Measurements from ENCODE around the gene VWA2.

Gene VWA2

DNA sequence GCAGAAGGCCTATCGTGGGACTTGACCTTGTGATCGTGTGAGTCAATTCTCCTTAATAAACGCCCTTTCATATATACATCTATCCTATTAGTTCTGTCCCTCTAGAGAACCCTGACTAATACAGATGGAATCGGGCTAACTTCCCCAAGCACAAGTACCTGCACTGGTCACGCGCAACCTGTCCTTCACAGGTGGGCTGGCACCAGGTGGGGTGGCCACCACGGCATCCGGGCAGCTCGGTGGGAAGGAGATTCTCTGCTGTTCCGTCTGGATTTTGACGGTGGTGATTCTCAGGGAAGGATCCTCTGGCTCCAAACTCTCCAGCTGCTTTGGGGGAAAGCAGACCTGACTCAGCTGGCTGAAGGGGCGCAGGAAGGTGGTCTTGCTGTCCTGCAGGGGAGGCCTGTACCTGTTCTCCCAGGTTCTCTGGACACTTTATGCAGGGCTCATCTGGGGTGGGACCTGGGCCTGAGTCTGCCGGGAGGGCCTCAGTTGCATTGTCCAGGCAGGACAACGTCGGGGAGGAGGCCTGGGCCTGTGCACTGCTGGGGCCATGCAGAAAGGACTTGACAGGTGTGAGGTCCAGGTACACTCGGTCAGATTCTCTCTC is 61.1 kb downstream of the VWA2 start:
- DNase-seq: no peak

DNA sequence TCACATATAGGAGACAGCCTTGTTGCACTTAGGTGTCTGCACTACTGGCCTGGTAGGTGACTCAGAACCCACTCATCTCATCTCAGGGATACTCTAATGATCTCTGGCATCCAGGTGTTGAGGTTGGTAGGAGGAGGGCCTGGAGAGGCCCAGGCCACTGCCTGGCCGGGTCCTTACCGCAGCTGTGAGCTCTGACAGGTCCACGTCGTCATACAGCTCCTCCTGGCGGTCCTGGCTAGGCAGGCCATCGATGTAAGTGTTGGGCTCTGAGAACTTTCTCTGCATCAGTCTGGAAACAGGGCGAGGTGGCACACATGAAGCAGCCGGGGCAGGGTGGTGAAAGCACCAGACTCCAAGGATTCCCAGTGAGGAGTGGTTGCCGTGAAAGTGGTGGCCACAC is 62.1 kb downstream of the VWA2 start:
- no peak for DNase-seq

DNA sequence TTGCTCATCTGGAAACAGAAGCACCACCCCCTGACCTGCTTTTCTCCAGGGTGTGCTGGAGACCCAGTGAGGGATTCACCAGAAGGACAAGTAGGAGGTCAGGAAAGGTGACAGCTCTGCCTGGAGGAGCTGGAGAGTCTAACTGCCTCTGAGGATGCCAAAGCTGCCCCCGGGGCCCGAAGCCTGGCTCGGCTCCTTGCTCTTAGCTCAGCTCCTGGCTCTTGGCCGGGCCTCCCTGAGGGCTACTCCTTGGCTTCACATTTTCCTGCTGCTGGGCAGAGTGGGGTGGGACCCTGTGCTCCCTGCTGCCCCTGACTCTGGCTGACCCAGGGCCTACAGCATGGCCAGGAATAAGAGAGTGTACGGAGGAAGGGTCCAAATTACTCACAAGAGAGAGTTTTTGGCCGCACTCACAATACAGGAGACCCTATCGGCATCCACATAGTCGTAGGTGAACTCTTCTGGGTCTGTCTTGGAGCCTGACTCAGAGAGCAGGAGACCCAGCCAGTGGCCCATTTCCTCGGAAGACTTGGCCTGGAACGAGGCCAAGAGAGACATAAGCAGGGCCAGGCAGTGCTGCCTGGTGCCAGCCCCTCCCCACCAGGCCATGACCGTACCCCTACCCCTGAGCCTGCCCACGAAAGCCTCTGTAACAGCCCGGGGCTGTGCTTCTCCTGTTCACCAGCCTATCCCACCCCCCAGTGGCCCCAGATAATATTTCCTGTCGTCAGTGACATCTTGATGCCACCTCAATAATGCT is 63.1 kb downstream of the VWA2 start:
- DNase-seq: no peak

DNA sequence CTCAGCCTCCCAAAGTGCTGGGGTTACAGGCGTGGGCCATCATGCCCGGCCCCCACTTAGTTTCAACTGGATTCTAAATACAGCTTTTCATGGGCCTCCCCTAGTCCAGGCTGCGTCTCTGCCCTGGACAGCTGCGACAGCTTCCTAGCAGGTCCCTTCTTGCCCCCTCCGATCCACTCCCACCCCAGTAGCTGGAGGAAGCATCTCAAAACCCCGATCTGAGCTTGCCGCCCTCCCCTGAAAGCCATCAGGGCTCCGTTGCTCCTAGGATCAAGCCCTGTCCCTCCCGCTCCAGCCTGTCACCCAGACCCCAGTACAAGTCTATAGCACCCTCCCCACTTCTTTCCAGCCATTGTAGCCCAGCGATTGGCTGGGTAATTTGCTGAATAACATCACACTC is 64.5 kb downstream of the VWA2 start:
- DNase-seq: no peak

DNA sequence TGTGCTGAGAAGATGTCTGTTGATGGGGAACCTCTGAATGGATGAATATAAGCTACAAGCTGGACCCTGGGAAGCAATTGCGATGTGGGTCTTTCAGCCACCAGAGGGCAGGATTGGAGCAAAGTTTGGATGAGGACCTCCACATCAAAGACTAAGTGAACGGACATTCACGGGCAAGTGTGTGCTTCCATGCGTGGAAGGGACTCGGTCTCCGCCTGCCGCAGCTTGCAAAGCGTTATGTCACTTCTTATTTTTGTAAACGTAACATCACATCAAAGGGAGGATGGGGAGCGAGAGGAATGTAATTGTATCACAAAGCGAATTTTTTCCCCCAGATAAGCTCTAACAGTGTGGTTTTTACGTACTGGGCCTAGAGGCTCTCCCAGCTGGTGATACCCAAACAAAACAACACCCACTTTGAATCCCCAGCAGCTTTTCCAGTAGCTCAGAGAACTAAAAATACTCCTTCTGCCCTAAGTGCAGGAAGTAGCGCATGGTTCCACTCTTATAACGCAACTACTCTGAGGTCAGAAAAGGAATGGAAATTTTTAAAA is 65.0 kb downstream of the VWA2 start:
- no peak for DNase-seq

DNA sequence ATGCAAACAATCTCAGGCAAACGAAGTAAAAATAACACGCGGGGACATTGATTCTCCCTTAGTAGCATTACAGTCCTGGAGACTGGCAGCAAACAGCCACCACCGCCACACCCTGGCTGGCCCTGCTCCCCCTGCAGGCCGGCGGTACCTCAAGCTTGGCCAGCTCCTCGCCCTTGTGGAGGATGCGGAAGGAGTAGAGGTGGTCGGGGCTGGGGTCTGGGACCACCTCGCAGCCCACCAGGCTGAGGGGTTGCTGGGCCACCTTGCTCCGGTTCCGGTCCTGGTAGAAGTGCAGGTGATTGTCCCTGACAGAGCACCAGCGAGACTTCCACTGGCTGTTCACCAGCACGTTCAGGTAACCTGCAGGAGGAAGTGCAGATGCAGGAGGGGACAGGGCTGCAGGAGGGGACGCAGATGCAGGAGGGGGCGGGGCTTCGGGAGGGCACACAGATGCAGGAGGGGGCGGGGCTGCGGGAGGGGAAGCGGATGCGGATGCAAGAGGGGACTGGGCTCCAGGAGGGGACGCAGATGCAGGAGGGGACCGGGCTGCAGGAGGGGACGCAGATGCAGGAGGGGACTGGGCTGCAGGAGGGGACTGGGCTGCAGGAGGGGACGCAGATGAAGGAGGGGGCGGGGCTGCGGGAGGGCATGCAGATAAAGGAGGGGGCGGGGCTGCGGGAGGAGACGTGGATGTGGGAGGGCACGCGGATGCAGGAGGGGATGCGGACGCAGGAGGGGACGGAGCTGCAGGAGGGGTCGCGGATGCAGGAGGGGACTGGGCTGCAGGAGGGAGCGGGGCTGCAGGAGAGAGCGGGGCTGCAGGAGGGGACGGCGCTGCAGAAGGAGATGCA is 65.7 kb downstream of the VWA2 start:
- DNase-seq: no peak

DNA sequence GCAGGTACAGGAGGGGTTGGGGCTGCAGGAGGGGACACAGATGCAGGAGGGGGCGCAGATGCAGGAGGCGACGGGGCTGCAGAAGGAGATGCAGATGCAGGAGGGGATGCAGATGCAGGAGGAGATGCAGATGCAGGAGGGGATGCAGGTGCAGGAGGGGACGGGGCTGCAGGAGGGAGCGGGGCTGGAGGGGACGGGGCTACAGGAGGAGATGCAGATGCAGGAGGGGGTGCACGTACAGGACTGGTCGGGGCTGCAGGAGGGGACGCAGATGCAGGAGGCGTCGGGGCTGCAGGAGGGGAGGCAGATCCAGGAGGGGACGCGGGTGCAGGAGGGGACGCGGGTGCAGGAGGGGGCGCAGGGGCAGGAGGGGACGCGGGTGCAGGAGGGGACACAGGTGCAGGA is 66.5 kb downstream of the VWA2 start:
- no peak for DNase-seq

DNA sequence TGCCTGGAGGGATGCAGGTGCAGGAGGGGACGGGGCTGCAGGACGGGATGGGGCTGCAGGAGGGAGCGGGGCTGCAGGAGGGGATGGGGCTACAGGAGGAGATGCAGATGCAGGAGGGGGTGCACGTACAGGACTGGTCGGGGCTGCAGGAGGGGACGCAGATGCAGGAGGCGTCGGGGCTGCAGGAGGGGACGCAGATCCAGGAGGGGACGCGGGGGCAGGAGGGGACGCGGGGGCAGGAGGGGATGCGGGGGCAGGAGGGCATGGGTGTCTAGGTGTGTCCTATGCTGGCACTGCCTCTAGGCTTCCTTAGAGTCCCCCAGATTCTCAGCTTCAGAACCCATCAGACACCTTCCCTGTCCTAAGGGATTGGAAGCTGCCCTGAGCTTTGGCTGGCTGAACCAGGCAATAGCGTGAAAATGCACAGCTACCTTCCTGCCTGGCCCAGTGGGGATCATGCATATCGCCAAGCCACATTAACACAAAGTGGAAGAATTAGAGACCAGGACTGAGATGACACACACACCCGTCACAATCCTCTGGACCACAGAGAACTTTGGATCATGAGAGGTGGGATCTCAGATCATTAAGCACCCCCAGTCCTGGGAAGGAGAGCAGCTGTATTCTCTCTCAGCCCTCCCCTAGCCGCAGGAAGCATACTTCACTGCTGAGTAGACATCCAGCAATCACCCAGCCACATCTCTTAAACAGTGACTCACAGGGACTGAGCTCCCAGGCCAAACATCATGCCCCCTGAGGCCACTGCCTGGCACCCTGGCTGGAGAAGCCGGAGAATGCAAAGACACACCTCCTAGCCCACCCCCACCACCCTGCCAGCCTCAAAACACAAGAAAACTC is 67.3 kb downstream of the VWA2 start:
- DNase-seq: no peak

DNA sequence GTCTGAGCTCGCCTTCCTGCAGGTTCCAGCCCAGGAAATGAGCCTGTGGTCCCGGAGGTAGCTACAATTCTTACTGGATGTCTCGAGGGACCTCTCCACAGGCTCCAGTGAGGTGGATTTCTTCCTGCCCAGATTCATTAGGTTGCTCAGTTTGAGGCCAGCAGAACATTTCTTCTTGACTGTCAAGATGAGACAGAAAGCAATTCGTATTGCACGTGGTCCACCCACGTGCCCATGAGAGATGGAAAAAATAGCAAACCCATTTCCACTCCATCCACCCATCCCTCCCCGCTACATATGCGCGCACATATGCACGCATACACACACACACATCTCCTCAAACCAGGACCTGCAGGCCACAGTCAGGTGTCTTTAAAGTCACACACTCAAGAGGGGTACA is 68.7 kb downstream of the VWA2 start:
- DNase-seq: no peak

DNA sequence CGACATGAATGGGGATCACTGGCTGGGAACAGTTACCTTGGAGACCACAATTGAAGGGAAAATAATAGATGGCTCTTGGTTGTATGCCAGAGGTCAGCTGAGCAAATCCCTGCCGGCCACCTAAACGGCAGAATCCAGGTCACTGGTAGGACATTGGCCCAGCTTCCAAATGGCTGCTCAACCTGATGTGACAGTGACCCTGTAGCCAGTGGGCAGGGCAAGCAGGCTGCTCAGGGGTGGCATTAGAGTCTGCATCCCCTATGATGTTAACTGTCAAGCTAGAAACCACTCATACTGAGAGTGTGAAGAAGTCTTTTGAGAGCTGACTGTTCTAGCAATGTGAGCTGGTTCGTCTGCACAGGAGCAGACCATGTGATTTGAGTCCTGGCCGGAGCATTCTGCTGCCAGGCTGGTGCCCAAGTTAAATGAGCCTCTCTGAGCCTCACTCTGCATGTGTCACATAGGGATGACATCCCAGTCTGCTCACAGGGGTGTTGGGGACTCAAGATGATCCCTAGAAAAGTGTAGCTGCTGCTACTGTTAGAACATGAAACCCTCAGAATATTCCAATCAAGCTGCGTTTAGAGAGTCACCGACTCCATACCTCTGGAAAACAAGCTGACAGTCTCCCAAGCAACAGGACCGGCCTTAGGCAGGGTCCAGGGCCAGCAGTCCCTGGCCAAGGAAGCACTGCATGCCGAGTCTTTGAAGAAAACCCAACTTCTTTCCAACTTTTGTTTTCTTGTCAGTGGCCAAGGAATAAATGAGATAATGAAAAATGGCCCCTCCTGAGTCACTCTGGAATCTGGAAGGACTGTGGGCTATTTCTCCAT is 69.7 kb downstream of the VWA2 start:
- DNase-seq: no peak

DNA sequence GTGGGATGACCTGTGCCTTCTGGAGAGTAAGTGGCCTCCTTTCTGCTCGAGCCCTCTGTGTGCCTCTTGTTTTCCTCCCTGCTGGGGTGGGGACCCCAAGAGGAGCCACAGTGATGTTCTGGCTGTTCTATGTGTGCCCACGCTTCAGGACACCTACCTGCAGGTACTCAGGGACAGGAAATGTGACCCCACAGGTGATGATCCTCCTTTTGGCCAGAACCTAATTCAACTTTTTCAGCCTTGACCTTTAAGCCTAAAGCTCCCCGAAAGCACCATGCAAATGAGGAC is 70.3 kb downstream of the VWA2 start:
- no peak for DNase-seq

DNA sequence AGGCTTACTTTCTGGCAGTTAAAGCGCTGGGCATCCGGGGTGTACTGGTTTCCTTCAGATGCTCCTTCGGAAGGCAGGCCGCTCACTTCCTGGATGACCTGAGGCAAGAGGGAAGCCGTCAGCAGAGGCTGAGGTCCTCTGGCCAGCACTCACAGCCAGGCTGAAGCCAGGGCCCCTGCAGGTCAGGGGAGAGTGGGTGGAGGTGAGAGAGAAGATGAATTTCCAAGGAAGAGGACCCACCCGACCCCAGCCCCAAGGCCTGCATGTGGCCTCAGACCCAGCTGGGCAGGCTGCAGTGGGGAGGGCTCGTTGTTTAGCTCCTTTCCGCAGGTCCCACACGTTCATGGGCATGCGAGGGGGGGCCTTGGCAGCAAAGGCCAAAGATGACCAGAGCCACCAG is 71.3 kb downstream of the VWA2 start:
- DNase-seq: no peak

DNA sequence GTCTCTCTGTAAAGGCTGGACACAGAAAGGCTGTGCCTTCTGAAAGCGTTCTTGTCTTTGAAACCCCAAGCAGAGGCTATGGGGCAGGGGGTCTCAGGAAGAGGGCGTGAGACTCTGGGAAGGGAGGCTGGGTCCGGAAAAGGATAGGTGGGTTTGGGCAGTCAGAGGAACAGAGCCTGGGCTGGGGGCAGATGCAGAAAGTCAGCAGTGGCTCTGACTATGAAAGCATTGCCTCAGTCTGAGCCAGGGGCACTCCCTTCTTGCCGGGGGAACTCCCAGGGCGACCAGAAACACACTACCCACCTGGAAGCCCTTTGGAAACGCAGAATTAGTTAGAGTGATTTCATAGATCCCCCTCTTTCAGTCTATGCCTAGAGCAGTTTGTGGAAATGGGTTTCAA is 72.0 kb downstream of the VWA2 start:
- DNase-seq: no peak

DNA sequence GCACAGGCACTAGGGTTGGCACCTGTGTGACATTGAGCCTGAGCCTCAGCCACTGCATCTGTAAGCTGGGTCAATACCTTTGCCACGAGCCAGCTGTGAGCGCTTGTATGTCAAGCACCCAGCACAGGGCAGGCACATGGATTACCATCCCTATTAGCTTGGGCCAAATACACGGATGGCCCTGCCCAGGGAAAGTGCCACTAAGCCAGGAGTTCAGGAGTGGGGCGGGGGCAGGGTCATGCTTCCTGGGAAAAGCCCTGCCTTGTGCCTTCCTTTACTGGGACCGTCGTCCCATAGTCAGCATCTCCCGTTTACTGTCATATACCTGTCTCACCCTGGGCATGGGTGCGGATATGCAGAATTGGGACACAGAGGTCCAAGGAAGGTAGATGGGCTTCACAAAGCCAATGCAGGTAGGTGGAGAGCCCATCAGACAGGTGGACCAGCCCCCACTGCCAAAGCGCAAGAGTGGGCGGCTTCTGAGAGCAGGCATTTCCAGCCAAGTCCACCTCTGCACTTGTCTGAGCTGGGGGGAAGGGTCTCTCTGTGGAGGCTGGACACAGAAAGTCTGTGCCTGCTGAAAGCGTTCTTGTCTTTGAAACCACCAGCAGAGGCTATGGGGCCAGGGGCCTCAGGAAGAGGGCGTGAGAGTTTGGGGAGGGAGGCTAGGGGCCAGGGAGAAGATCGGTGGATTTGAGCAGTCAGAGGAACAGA is 72.6 kb downstream of the VWA2 start:
- no peak for DNase-seq

DNA sequence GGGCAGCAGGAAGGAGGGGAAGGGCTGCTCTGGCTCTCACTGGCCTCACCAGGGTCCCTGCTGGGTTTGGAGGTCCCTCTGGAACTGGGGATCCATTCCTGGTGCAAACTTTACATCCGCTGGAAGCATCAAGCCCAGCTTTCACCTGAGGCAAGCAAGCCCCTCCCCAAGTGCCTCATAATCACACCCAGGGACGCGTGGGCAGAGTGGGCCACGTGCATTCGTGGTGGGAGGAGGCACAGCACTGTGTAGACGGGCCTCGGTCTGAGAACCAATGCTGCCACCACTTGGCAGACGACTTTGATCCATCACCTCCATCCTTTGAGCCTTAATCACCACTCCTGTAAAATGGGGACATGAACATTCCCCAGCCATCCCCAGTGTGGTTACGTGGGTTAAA is 74.1 kb downstream of the VWA2 start:
- DNase-seq: no peak

DNA sequence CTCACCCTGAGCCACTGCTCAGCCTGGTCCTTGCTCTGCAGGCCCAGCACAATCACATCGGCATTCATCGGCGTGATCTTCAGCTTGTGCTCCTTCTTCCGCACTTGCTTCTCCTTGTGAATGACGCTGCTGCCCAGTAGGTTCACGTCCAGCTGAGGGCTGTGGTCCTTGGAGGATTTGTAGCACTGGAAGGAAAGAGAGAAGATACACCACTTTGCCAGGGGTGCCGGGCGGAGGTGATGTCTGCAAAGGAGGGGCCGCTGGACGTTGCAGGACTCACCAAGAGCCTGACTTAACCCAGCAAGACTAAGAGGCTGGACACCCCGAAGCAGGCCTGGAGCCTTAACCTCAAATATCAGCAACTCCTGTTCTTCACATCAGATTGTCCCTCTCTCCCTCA is 74.8 kb downstream of the VWA2 start:
- DNase-seq: no peak

DNA sequence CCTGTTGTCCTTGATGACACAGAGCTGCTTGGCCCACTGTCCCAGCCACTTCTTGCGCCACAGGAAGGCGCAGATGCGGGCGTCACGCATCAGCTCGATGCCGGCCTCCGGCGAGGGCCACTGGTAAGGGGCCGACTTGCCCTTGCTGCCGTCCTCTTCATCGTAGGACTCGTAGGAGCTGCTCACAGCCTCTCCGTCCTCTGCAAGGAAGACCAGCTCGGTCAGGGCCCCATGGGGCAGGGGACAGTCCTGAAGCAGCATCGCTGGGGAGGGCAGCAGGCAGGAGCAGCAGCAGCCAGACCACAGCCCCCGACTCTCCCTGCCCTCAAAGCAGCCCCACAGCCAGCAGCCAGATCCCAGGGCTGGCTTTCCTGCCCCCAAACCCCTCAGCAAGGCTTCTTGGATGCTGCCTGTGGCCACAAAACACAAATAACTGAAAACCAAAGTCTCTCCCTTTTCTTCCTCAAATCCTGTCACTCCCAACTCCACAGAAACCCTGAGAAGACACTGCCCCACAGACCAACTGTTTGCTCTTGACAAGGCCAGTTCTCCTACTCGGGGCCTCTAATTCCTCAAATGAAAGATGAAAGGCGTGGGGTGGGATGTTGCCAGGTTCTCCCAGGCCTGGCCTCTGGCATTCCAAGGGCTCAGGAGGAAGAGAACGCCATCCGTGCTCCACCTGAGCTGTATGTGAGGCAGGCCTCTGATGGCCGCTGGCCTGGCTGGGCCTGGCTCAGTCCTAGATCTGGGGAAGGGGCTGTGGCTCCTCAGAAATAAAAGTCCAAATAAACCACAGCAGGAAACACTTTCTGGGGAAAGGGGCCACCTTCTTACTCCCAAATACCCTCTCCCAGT is 76.7 kb downstream of the VWA2 start:
- DNase-seq: no peak

DNA sequence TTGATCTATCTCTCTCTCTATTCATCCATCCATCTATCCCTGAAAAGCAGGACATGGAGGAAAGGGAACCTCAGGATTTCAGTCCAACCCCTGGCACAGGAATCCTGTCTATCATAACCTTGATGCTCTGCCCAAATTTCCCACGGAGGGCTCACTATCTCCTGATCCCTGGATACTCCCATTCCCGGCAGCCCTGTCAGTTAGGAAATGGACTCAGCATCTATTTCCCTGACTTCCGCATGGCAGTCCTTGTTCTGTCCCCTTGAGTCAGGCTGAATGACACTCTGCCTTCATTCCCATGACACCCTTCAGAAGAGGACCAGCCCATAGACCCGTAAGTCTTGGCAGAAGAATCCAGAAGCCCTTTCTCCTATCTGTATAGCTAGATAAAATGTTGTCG is 77.7 kb downstream of the VWA2 start:
- no peak for DNase-seq

DNA sequence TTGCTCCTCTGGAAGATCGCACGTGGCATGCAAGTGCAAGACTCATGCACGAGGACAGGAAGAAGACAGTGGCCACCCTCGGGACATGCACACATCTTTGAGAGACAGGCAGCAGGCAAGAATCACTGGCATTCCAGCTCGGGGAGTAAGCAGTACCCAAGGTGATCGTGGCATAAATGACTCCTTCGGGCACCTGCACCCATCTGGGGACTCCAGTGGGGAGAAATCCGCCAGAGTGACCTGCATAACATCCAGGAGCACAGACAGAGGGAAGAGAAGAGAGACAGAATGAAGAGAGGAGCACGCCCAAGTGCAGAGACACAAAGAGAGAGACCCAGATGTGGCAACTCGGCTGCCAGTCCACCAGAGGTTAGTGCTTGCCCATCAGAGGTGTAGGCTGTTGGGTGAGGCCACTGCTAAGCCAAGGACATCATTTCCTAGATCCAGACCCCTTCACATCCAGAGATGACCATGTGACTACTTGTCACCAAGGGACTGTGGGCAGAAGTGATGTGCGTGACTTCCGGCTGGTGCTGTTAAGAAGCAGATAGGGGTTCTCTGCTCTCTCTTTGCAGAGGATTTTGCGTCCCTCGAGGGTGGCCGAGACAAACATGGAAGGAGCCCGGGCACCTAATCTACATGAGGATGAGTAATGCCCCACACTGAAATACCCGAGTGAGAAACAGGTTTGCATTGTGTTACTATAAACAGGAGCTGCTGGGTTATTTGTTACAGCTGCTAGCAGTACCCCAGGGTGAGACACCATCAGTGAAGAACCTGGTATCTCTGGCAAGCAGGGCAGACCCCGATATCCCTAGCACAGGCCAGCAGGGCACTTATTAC is 80.6 kb downstream of the VWA2 start:
- no peak for DNase-seq

Data from SIG-M5 (cell line).